ENCODE measurements around the gene MYO5B.

MYO5B gene

DNA sequence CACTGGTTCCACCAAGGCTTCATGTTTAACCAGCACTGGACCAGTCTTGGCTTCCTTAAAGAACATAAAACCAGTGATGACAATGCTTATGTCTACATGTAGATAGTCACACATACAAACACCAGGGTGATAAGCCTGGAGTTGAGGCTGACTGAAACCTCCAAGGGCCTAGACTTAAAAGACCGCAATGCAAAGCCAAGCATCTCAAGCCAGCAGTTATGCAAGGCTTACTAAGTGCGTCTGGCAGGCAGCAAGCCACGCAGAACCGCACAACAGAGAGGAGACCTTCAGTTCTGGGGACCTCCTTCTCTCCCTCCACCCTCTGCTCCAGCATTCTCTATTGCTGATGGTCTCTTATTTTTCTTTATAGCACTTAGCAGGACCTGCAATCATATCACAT is 318.4 kb downstream of the MYO5B start:
- Mint-ChIP-seq H3K4me1 (no peaks in the 10 kb centered on the region), H3K4me3 (no peak overlapping the region), H3K27me3 (ENCODE audit: low read depth) (peaks cover 17% of the 10 kb centered on the region), H3K27ac (no peak overlapping the region), H3K36me3 (ENCODE audit: low read depth) (peaks cover 3% of the 10 kb centered on the region), H3K9me3 (no peaks in the 10 kb centered on the region)
- TF ChIP-seq, protein P1, sequence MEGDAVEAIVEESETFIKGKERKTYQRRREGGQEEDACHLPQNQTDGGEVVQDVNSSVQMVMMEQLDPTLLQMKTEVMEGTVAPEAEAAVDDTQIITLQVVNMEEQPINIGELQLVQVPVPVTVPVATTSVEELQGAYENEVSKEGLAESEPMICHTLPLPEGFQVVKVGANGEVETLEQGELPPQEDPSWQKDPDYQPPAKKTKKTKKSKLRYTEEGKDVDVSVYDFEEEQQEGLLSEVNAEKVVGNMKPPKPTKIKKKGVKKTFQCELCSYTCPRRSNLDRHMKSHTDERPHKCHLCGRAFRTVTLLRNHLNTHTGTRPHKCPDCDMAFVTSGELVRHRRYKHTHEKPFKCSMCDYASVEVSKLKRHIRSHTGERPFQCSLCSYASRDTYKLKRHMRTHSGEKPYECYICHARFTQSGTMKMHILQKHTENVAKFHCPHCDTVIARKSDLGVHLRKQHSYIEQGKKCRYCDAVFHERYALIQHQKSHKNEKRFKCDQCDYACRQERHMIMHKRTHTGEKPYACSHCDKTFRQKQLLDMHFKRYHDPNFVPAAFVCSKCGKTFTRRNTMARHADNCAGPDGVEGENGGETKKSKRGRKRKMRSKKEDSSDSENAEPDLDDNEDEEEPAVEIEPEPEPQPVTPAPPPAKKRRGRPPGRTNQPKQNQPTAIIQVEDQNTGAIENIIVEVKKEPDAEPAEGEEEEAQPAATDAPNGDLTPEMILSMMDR (IDR thresholded peaks at IDR 0.05; ENCODE audit: unreplicated experiment in 3 of 3) = no peak

DNA sequence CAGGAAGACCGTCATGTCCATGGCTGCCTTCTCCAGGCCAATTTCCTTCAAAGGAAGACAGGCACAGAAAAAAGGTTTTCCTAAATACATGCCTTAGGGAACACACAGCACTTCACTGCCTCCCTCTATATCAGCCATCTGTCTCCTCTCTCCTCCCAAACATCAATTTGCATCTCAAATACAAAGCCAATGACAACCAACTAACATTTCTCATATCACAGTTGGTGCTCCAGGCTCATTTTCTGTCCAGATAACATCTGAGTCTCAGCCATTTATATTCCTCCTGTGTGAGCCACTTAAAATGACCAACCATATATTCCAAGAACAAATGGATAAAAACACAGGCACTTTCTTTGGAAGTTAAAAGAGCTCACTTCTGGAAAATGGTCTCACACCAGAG is 319.2 kb downstream of the MYO5B start:
- Mint-ChIP-seq H3K9me3 (no peaks in the 10 kb centered on the region), H3K36me3 (ENCODE audit: low read depth) (peaks cover 3% of the 10 kb centered on the region)
- TF ChIP-seq, protein P1 (IDR thresholded peaks at IDR 0.05; ENCODE audit: unreplicated experiment in 3 of 3) = no peak

DNA sequence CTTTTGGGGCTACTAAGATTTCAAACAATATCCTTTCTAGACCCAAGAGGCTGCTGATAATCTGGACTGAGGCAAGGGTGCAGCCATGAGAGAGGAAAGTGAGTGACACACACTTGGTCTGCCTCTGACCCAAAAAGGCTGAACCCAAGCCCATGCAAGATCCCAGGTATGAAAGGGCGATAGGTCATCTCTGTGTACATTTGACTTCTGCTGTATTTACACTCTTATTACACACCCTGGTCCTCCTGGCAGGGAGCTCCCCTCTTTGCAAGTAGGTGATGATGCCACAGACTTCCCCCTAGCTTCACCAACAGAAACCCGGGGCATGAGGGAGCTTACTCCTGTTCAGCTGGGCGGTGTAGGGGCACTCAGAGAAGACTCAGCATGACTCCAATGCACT is 319.8 kb downstream of the MYO5B start:
- Mint-ChIP-seq H3K4me1 (no peaks in the 10 kb centered on the region), H3K9me3 (no peaks in the 10 kb centered on the region), H3K27ac (no peak overlapping the region), H3K36me3 (ENCODE audit: low read depth) (peaks cover 3% of the 10 kb centered on the region), H3K27me3 (ENCODE audit: low read depth) (peaks cover 17% of the 10 kb centered on the region), H3K4me3 (no peak overlapping the region)
- TF ChIP-seq, protein P1 (IDR thresholded peaks at IDR 0.05; ENCODE audit: unreplicated experiment in 3 of 3) = no peak

More for the DNA sequence above, 319.2 kb downstream of the MYO5B start:
- Mint-ChIP-seq H3K27ac (no peak overlapping the region), H3K4me3 (no peak overlapping the region), H3K27me3 (ENCODE audit: low read depth) (peaks cover 17% of the 10 kb centered on the region), H3K4me1 (no peaks in the 10 kb centered on the region)

DNA sequence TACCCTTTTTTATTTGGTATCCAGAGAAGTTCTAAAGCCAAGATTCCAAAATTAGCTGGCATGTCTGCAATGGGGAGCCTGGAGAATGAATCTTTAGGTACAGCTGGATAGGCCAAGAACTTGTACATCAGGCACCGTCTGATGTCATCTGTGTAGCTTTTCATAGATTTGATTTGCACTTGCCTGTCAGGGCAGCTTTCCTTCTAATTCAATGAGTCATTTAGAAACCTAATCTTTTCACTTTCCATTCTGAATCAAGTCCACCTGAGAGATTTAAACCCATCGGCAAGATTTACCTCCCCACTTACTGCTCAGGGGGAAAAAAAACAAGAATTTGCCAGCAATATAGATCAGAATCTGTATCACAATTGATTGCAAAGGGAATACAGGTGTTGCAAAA is 320.7 kb downstream of the MYO5B start:
- Mint-ChIP-seq H3K27ac (no peak overlapping the region), H3K36me3 (ENCODE audit: low read depth) (no peaks in the 10 kb centered on the region), H3K9me3 (no peaks in the 10 kb centered on the region), H3K27me3 (ENCODE audit: low read depth) (peaks cover 14% of the 10 kb centered on the region), H3K4me1 (no peaks in the 10 kb centered on the region), H3K4me3 (no peak overlapping the region)
- TF ChIP-seq, protein P1 (IDR thresholded peaks at IDR 0.05; ENCODE audit: unreplicated experiment in 3 of 3) = no peak

DNA sequence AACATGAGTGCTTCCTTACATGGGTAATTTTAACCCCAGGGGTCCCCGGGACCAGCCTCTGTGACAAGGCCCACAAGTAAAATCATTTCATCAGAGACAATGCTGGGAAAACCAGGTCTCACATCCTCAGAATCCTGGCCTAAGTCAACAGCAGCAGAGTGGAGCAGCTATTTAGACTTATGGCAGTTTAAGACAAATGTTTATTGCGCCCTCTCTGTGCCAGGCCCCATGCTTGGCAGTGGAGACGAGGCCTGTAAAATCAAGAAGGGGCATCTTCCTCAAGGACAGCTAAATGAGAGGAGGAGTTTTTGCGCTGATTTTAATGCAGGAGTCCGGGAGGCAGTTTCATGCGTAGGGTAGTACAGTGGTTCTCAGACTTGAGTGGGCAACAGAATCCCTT is 325.6 kb downstream of the MYO5B start:
- H3K27me3 Mint-ChIP-seq (ENCODE audit: low read depth) = peaks cover 5% of the 10 kb centered on the region
- no peak overlapping the region for H3K4me3 Mint-ChIP-seq
- H3K36me3 Mint-ChIP-seq (ENCODE audit: low read depth) = no peaks in the 10 kb centered on the region
- H3K9me3 Mint-ChIP-seq = no peaks in the 10 kb centered on the region
- peaks cover 5% of the 10 kb centered on the region for H3K4me1 Mint-ChIP-seq
- TF ChIP-seq, protein P1 (IDR thresholded peaks at IDR 0.05; ENCODE audit: unreplicated experiment in 3 of 3) = no peak
- no peak overlapping the region for H3K27ac Mint-ChIP-seq

DNA sequence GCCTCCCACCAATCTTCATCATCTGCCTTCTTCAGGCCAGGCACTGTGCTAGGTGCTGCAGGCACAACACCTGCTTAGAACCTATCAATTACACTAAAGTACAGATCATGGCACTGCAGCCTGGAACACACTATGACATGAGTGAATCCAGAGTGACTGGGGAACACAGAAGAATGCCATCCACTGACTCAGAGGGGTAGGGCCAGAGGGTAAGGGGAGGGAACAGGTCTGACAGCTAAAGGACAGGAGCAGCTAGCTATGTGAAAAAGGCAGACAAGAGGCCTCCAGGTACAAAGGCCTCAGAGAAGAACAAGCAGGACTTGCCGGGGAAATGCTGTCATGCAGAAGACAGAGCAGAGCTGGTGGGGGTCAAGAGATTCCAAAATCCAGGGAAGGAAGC is 328.3 kb downstream of the MYO5B start:
- no peaks in the 10 kb centered on the region for H3K36me3 Mint-ChIP-seq (ENCODE audit: low read depth)
- peaks cover 4% of the 10 kb centered on the region for H3K27me3 Mint-ChIP-seq (ENCODE audit: low read depth)
- H3K4me3 Mint-ChIP-seq = no peak overlapping the region
- H3K27ac Mint-ChIP-seq = no peak overlapping the region
- TF ChIP-seq, protein P1 (IDR thresholded peaks at IDR 0.05; ENCODE audit: unreplicated experiment in 3 of 3) = no peak
- H3K4me1 Mint-ChIP-seq = peaks cover 6% of the 10 kb centered on the region
- H3K9me3 Mint-ChIP-seq = no peaks in the 10 kb centered on the region
